ENCODE results near the gene PRDM8. TPM values are rescaled to one million over a fixed set of nuclear protein-coding genes. Genes with fewer than 3 reads are reported as not detected.

The PRDM8 gene
- total and polyA plus RNA-seq, 2 of the 4 experiments (the other 2 are of a cell fraction): 5.7 to 15.8 TPM

DNA sequence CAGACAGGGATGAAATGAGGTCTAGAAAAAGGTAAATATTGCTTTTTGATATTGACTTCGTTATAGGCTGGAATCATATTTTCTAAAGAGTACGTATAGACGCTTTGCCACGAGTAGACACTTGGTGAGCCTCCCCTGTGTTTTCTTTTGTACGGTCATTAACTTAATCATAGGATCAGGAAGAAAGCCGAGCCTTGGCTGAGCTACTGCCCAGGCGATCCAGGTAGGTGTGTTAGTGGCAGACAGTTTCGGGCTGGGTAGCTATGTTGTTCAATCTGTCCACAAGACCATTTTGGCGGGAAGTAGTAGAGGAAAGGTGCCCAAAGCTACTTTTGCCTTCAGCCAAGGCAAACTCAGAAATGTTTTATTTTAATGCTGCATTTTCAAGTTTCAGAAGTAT lies 8.8 kb downstream of the PRDM8 start:
- Histone ChIP-seq H4K5ac (ENCODE audit: low read depth, low read length) (no peak overlapping the region), H3K9me3 (ENCODE audit: control insufficient read depth, insufficient read depth, low read length) (no peaks in the 10 kb centered on the region), H4K20me1 (ENCODE audit: insufficient read depth, low read length) (0 out of 2 replicates have a peak, but pooled peaks cover 4% of the 10 kb centered on the region), H2AK9ac (replicated peaks; ENCODE audit: low read depth, low read length, poor library complexity) (no peak overlapping the region), H2AK5ac (ENCODE audit: low read depth, low read length) (no peak overlapping the region; the same call in 1 of the 2 replicates), H3K18ac (ENCODE audit: low read depth, low read length) (no peak overlapping the region), H3K4me2 (ENCODE audit: low read depth, low read length) (no peak overlapping the region), H2BK15ac (ENCODE audit: low read depth, low read length) (no peak overlapping the region), H3K27me3 (ENCODE audit: control insufficient read depth, insufficient read depth, low read length) (no peaks in the 10 kb centered on the region), H3K9me1 (ENCODE audit: insufficient read depth, low read length) (peaks cover 13% of the 10 kb centered on the region), H4K8ac (ENCODE audit: low read depth in 2 of 2, low read length in 2 of 2) (no peak overlapping the region), H2BK120ac (ENCODE audit: low read depth, low read length) (no peak overlapping the region), H3K36me3 (ENCODE audit: control insufficient read depth, insufficient read depth, low read length) (peaks cover 2% of the 10 kb centered on the region; the same call in 1 of the 2 replicates), H3K9ac (ENCODE audit: low read depth, low read length) (no peak overlapping the region), H2AFZ (replicated peaks; ENCODE audit: low read length, poor library complexity) (no peak overlapping the region), H3K4me1 (ENCODE audit: control insufficient read depth, insufficient read depth, low read length) (peaks cover 2% of the 10 kb centered on the region; the same call in 1 of the 2 replicates), H3K23ac (ENCODE audit: low read depth, low read length) (no peak overlapping the region), H3K79me1 (ENCODE audit: low read depth in 1 of 2, low read length in 2 of 2) (peaks cover 4 to 30% of the 10 kb centered on the region in 2 experiments; a peak in 2 of 4 replicates), H3K4me3 (ENCODE audit: insufficient read depth, low read depth, low read length) (no peak overlapping the region), H2BK5ac (ENCODE audit: low read depth, low read length, poor library complexity, severe bottlenecking) (no peak overlapping the region), H3K14ac (replicated peaks; ENCODE audit: low read depth, low read length) (peak overlapping the region; percentile 16; the same call in 1 of the 2 replicates), H4K91ac (ENCODE audit: insufficient read depth, low read depth, low read length) (peak overlapping the region; percentile 42; the same call in 1 of the 2 replicates), H2BK20ac (ENCODE audit: low read depth, low read length) (no peak overlapping the region), H3K4ac (ENCODE audit: low read depth, low read length) (no peak overlapping the region), H3K27ac (ENCODE audit: insufficient read depth, low read length) (no peak overlapping the region), H3K56ac (ENCODE audit: extremely low read depth, insufficient read depth, low read length) (no peak overlapping the region)
- WGBS, 2 experiments (ENCODE audit: extremely low coverage in 2 of 2, insufficient read length in 1 of 2): 95% methylated on average over 4 of the region's 9 CpGs; no CpG with 5 or more reads in 1 of the 2 experiments
- no peak for ATAC-seq (ENCODE audit: low read depth)
- CTCF ChIA-PET: interaction anchor here (0.5 to 1.5 kb wide), 3 partner anchors 21 to 846 kb away, joined by 3 read pairs; no protein-coding TSS in a partner anchor
- TF ChIP-seq RAD21 (IDR thresholded peaks at IDR 0.05; ENCODE audit: low read length) (no peak), RCOR1 (IDR thresholded peaks at IDR 0.05; ENCODE audit: insufficient replicate concordance, low read length) (no peak), RFX5 (IDR thresholded peaks at IDR 0.05; ENCODE audit: low read depth, low read length) (no peak), CEBPB (IDR thresholded peaks at IDR 0.05; ENCODE audit: low read depth, low read length) (no peak), POLR2A (IDR thresholded peaks at IDR 0.05; ENCODE audit: low read depth, low read length) (no peak), CHD1 (IDR thresholded peaks at IDR 0.05; ENCODE audit: low read depth, low read length) (no peak), MXI1 (IDR thresholded peaks at IDR 0.05; ENCODE audit: borderline replicate concordance, low read depth, low read length) (no peak), FOS (IDR thresholded peaks at IDR 0.05; ENCODE audit: low read depth, low read length) (no peak), SMC3 (IDR thresholded peaks at IDR 0.05; ENCODE audit: low read depth, low read length) (no peak), MAZ (IDR thresholded peaks at IDR 0.05; ENCODE audit: borderline replicate concordance, low read depth, low read length) (no peak)
- TF ChIP-seq, protein P1, sequence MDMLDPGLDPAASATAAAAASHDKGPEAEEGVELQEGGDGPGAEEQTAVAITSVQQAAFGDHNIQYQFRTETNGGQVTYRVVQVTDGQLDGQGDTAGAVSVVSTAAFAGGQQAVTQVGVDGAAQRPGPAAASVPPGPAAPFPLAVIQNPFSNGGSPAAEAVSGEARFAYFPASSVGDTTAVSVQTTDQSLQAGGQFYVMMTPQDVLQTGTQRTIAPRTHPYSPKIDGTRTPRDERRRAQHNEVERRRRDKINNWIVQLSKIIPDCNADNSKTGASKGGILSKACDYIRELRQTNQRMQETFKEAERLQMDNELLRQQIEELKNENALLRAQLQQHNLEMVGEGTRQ (IDR thresholded peaks at IDR 0.05; ENCODE audit: low read depth, low read length): no peak
- TF ChIP-seq, protein P2, sequence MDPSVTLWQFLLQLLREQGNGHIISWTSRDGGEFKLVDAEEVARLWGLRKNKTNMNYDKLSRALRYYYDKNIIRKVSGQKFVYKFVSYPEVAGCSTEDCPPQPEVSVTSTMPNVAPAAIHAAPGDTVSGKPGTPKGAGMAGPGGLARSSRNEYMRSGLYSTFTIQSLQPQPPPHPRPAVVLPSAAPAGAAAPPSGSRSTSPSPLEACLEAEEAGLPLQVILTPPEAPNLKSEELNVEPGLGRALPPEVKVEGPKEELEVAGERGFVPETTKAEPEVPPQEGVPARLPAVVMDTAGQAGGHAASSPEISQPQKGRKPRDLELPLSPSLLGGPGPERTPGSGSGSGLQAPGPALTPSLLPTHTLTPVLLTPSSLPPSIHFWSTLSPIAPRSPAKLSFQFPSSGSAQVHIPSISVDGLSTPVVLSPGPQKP (IDR thresholded peaks at IDR 0.05; ENCODE audit: borderline replicate concordance, low read depth, low read length): no peak
- TF ChIP-seq, protein P3, sequence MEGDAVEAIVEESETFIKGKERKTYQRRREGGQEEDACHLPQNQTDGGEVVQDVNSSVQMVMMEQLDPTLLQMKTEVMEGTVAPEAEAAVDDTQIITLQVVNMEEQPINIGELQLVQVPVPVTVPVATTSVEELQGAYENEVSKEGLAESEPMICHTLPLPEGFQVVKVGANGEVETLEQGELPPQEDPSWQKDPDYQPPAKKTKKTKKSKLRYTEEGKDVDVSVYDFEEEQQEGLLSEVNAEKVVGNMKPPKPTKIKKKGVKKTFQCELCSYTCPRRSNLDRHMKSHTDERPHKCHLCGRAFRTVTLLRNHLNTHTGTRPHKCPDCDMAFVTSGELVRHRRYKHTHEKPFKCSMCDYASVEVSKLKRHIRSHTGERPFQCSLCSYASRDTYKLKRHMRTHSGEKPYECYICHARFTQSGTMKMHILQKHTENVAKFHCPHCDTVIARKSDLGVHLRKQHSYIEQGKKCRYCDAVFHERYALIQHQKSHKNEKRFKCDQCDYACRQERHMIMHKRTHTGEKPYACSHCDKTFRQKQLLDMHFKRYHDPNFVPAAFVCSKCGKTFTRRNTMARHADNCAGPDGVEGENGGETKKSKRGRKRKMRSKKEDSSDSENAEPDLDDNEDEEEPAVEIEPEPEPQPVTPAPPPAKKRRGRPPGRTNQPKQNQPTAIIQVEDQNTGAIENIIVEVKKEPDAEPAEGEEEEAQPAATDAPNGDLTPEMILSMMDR (conservative IDR thresholded peaks at IDR 0.05; ENCODE audit: low read depth, low read length): no peak
- POLR2A ChIA-PET (ENCODE audit: unreplicated experiment): no interaction called here
- BruUV-seq (replicated peaks): no TSS peak
- intact Hi-C loops (cut with micrococcal nuclease) (loop anchor here (10.0 kb wide), 1 partner anchor 631 kb away; no protein-coding TSS in a partner anchor), dilution Hi-C loops (cut with HindIII; ENCODE audit: low sequenced_read_pairs, unreplicated experiment) (no loop called here), in situ Hi-C loops (cut with MboI; ENCODE audit: low sequenced_read_pairs) (loop anchor here (25.0 kb wide), 1 partner anchor 1169 kb away; no protein-coding TSS in a partner anchor)
- no peak for DNase-seq
